Measurements from ENCODE around the gene ARHGAP24. TPM values are rescaled to one million over a fixed set of nuclear protein-coding genes. Genes with fewer than 3 reads are reported as not detected.
A peak's percentile ranks its signal among the peaks of the same experiment; 100 is the strongest.

Gene ARHGAP24
- total and polyA plus RNA-seq, 10 of the 15 experiments (the other 5 are each of a cell fraction or from before 2014, with no cell fraction given), result 0.10 to 4.2 (median 0.52) TPM

DNA sequence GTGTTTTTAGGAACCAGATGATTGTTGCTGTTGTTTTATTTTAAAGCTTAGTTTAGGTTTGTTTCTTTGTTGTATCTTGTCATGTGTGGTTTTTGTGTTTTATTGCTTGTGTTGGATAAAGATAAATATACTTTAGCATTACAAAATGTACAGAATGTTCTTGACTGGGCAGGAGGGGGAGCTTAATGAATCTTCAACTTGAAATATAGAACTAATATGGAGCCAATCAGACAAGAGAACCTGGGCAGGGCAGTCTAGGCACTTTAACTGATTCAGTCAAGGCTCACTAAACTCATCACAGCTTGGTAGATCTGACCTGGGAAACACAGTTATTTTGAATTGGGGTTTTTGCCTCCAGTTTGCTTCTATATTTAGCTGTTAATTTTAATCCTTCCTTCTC, 304.2 kb downstream of the ARHGAP24 start:
- RAD21 ChIA-PET (ENCODE audit: unreplicated experiment), result interaction anchor here (0.7 to 2.2 kb wide), 11 partner anchors 8 to 462 kb away, joined by 3 to 12 read pairs (median 3); no protein-coding TSS in a partner anchor
- POLR2A ChIA-PET, result interaction anchor here (0.9 to 1.6 kb wide), 2 partner anchors 13 to 298 kb away, joined by 3 read pairs; no protein-coding TSS in a partner anchor
- BruUV-seq (replicated peaks), result no TSS peak
- H3K36me3 ChIP-seq (ENCODE audit: control insufficient read depth in 2 of 2, insufficient read depth in 2 of 2, low read length in 1 of 2), result no peaks in the 10 kb centered on the region
- DNase-seq (ENCODE audit: low read depth, low spot score) (no peak), FAIRE-seq (no peak), ATAC-seq (peak; percentile 69)
- H3K79me2 ChIP-seq (ENCODE audit: control insufficient read depth, insufficient read depth, low read length), result no peaks in the 10 kb centered on the region
- H4K20me1 ChIP-seq (ENCODE audit: control insufficient read depth, insufficient read depth), result no peaks in the 10 kb centered on the region
- H3K4me3 ChIP-seq, result peak overlapping the region; percentile 9; the same call in 1 of the 2 replicates
- H3K4me1 ChIP-seq (ENCODE audit: control insufficient read depth, insufficient read depth, low read length), result peaks cover 4% of the 10 kb centered on the region; the same call in 1 of the 2 replicates
- in situ Hi-C loops (cut with MboI) (no loop called here), intact Hi-C loops (cut with micrococcal nuclease; ENCODE audit: unreplicated experiment) (loop anchor here (1.0 to 2.0 kb wide), 2 partner anchors 47 to 76 kb away; no protein-coding TSS in a partner anchor)
- no peaks in the 10 kb centered on the region; a peak in 1 of 4 replicates for H3K27me3 ChIP-seq (replicated peaks in 1 of 2; ENCODE audit: control insufficient read depth in 2 of 2, insufficient read depth in 2 of 2, low read length in 1 of 2)
- no peak for TF ChIP-seq YBX1 (IDR thresholded peaks at IDR 0.05)
- no peak for TF ChIP-seq IKZF1 (conservative IDR thresholded peaks at IDR 0.05)
- TF ChIP-seq CEBPB (IDR thresholded peaks at IDR 0.05; ENCODE audit: borderline replicate concordance in 1 of 2, low read depth in 2 of 2, low read length in 2 of 2), result no peak
- TF ChIP-seq TARDBP (IDR thresholded peaks at IDR 0.05; ENCODE audit: borderline replicate concordance), result no peak
- TF ChIP-seq RUNX3 (IDR thresholded peaks at IDR 0.05; ENCODE audit: low read length), result no peak; the same call in 1 of the 2 replicates
- TF ChIP-seq, protein P1, sequence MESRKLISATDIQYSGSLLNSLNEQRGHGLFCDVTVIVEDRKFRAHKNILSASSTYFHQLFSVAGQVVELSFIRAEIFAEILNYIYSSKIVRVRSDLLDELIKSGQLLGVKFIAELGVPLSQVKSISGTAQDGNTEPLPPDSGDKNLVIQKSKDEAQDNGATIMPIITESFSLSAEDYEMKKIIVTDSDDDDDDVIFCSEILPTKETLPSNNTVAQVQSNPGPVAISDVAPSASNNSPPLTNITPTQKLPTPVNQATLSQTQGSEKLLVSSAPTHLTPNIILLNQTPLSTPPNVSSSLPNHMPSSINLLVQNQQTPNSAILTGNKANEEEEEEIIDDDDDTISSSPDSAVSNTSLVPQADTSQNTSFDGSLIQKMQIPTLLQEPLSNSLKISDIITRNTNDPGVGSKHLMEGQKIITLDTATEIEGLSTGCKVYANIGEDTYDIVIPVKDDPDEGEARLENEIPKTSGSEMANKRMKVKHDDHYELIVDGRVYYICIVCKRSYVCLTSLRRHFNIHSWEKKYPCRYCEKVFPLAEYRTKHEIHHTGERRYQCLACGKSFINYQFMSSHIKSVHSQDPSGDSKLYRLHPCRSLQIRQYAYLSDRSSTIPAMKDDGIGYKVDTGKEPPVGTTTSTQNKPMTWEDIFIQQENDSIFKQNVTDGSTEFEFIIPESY (IDR thresholded peaks at IDR 0.05), result no peak
- TF ChIP-seq, protein P2, sequence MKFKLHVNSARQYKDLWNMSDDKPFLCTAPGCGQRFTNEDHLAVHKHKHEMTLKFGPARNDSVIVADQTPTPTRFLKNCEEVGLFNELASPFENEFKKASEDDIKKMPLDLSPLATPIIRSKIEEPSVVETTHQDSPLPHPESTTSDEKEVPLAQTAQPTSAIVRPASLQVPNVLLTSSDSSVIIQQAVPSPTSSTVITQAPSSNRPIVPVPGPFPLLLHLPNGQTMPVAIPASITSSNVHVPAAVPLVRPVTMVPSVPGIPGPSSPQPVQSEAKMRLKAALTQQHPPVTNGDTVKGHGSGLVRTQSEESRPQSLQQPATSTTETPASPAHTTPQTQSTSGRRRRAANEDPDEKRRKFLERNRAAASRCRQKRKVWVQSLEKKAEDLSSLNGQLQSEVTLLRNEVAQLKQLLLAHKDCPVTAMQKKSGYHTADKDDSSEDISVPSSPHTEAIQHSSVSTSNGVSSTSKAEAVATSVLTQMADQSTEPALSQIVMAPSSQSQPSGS (IDR thresholded peaks at IDR 0.05; ENCODE audit: low read length), result no peak
- no peak for TF ChIP-seq RAD51 (IDR thresholded peaks at IDR 0.05)
- no peak for TF ChIP-seq NFYB (IDR thresholded peaks at IDR 0.05; ENCODE audit: insufficient read depth, low read depth, low read length)
- no peak for TF ChIP-seq WRNIP1 (IDR thresholded peaks at IDR 0.05; ENCODE audit: borderline replicate concordance, low read depth, low read length)
- CTCF ChIA-PET, result interaction anchor here (0.7 to 2.8 kb wide), 14 partner anchors 9 to 362 kb away, joined by 3 to 52 read pairs (median 4); no protein-coding TSS in a partner anchor
- H3K9ac ChIP-seq (ENCODE audit: control insufficient read depth, insufficient read depth, low read length), result no peak overlapping the region
- no peak overlapping the region for H3K4me2 ChIP-seq (ENCODE audit: control insufficient read depth, insufficient read depth)
- no peaks in the 10 kb centered on the region for H3K9me3 ChIP-seq (replicated peaks; ENCODE audit: control insufficient read depth, insufficient read depth, low read length)
- SMC1A ChIA-PET (ENCODE audit: uncharacterized antibody, unreplicated experiment), result interaction anchor here (0.6 to 3.0 kb wide), 17 partner anchors 9 to 1182 kb away, joined by 3 to 15 read pairs (median 4); no protein-coding TSS in a partner anchor
- no peak overlapping the region for H2AFZ ChIP-seq (ENCODE audit: control insufficient read depth, low read depth, low read length)
- H3K27ac ChIP-seq (ENCODE audit: control insufficient read depth, insufficient read depth), result no peak overlapping the region
